Measurements from ENCODE around the gene KRT78.

DNA sequence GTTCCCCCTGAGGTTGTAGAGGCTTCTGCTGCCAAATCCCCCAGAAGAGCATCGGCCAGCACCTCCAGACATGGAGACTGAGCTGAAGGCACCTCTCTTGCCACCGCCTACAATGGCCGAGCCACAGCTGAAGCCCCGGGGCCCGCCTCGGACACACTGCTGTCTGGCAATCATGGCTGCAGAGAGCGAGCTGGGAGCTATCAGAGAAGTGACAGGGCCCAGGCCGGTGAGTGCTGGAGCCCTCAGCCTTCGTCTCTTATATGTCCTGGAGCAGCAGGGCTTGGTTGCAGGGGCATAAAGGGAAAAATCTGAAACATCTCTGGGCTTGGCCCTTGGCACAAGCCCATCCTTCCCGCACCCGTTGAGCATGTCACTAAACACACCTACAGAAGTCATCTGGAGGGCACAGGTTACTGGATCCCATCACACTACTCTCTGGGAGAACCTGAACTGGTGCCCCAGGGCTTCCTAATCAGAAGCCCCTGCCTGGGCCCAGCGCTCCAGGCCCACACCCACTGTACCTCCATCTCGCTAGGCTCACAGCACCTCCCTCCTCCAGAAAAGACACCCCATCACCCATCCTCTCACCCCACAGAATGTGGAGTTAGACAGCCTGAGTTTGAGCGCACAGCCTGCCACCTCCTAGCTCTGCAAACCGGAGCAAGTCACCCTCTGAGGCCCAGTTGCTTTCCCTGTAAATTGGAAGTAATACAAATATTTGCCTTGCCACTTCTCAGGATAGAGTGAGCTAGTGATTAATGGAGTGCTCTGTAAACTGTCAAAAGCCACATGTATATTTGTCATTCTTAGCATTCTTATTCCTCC lies 34.7 kb downstream of the KRT78 start, which contains the start of gene KRT4:
- TF ChIP-seq, protein P1, sequence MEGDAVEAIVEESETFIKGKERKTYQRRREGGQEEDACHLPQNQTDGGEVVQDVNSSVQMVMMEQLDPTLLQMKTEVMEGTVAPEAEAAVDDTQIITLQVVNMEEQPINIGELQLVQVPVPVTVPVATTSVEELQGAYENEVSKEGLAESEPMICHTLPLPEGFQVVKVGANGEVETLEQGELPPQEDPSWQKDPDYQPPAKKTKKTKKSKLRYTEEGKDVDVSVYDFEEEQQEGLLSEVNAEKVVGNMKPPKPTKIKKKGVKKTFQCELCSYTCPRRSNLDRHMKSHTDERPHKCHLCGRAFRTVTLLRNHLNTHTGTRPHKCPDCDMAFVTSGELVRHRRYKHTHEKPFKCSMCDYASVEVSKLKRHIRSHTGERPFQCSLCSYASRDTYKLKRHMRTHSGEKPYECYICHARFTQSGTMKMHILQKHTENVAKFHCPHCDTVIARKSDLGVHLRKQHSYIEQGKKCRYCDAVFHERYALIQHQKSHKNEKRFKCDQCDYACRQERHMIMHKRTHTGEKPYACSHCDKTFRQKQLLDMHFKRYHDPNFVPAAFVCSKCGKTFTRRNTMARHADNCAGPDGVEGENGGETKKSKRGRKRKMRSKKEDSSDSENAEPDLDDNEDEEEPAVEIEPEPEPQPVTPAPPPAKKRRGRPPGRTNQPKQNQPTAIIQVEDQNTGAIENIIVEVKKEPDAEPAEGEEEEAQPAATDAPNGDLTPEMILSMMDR (IDR thresholded peaks at IDR 0.05): no peak
- TF ChIP-seq POLR2A (IDR thresholded peaks at IDR 0.05): no peak

All from vagina (tissue), 2 donors.